HUES6 (cell line): ENCODE measurements around the gene GPHA2.
A peak's percentile ranks its signal among the peaks of the same experiment; 100 is the strongest.

ENCODE experiments used
- H3K27ac ChIP-seq: 2 replicates; pipeline ENCODE4 v1.7.0; 2013; ENCODE audit warnings: low read depth, mild to moderate bottlenecking, low read length, inconsistent platforms
- H3K27me3 ChIP-seq: 2 replicates; pipeline ENCODE4 v1.6.1; 2013; ENCODE audit warnings: low read length; ENCODE audit not compliant: control insufficient read depth, insufficient read depth
- H3K36me3 ChIP-seq: 2 replicates; pipeline ENCODE4 v1.6.1; 2013; ENCODE audit warnings: low read length; ENCODE audit not compliant: control insufficient read depth, insufficient read depth
- H3K4me1 ChIP-seq: 2 replicates; pipeline ENCODE4 v1.6.1; 2013; ENCODE audit warnings: low read length; ENCODE audit not compliant: control insufficient read depth, insufficient read depth
- H3K4me3 ChIP-seq: 2 replicates; pipeline ENCODE4 v1.5.1; 2013; ENCODE audit warnings: low read depth, low read length
- H3K9ac ChIP-seq: one replicate; pipeline ENCODE4 v1.6.1; 2013; ENCODE audit warnings: mild to moderate bottlenecking, low read length
- H3K9me3 ChIP-seq: 2 replicates; pipeline ENCODE4 v1.6.1; 2013; ENCODE audit warnings: low read depth, low read length; ENCODE audit not compliant: control insufficient read depth, insufficient read depth

GPHA2 gene

GRCh38 chr11:64919627-64920026 is 16.1 kb downstream of the GPHA2 start:
- Histone ChIP-seq H3K9ac (no peak overlapping the region), H3K4me3 (no peak overlapping the region), H3K9me3 (no peaks in the 10 kb centered on the region), H3K36me3 (no peaks in the 10 kb centered on the region), H3K4me1 (peaks cover 16% of the 10 kb centered on the region), H3K27ac (no peak overlapping the region), H3K27me3 (no peaks in the 10 kb centered on the region)

DNA sequence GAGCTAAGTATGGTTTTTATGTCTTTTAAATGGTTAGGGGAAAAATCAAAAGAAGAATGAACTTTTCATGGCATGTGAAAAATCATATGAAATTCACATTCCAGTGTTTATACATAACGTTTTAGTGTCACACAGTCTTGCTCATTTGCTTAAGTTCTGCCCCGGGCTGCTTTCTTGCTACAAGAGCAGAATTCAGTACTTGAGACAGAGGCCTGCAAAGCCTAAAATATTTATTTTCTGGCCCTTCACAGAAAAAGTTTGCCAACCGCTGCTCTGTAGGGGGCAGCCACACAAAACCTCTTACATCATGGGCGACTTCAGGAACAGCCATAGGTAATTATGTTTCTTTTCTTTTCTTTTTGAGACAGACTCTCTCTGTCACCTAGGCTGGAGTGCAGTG is 17.7 kb downstream of the GPHA2 start:
- no peaks in the 10 kb centered on the region for H3K27me3 ChIP-seq
- peak overlapping the region; percentile 59 for H3K4me3 ChIP-seq
- peaks cover 10% of the 10 kb centered on the region for H3K4me1 ChIP-seq
- H3K9me3 ChIP-seq: no peaks in the 10 kb centered on the region
- H3K27ac ChIP-seq: no peak overlapping the region
- no peak overlapping the region for H3K9ac ChIP-seq
- H3K36me3 ChIP-seq: peaks cover 13% of the 10 kb centered on the region

DNA sequence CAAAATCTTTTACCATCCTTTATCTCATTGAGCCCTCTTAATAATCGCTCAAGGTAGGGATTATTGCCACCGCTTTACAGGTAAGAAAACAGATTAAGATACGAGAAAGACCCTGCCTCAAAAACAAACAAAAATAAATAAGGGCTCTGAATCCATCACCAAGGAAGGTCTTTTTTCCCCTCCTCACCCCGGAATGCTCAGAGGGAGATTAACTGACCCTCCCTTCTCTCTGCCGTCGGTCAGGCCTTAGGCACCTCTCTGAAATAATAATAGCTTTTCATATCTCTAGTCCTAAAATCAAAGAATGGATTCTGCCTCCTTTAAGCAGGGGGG is 18.1 kb downstream of the GPHA2 start:
- H3K27me3 ChIP-seq: no peaks in the 10 kb centered on the region
- H3K9ac ChIP-seq: peak overlapping the region; percentile 32
- H3K27ac ChIP-seq: no peak overlapping the region
- peak overlapping the region; percentile 59 for H3K4me3 ChIP-seq
- peaks cover 10% of the 10 kb centered on the region for H3K4me1 ChIP-seq
- H3K9me3 ChIP-seq: no peaks in the 10 kb centered on the region
- peaks cover 17% of the 10 kb centered on the region for H3K36me3 ChIP-seq

DNA sequence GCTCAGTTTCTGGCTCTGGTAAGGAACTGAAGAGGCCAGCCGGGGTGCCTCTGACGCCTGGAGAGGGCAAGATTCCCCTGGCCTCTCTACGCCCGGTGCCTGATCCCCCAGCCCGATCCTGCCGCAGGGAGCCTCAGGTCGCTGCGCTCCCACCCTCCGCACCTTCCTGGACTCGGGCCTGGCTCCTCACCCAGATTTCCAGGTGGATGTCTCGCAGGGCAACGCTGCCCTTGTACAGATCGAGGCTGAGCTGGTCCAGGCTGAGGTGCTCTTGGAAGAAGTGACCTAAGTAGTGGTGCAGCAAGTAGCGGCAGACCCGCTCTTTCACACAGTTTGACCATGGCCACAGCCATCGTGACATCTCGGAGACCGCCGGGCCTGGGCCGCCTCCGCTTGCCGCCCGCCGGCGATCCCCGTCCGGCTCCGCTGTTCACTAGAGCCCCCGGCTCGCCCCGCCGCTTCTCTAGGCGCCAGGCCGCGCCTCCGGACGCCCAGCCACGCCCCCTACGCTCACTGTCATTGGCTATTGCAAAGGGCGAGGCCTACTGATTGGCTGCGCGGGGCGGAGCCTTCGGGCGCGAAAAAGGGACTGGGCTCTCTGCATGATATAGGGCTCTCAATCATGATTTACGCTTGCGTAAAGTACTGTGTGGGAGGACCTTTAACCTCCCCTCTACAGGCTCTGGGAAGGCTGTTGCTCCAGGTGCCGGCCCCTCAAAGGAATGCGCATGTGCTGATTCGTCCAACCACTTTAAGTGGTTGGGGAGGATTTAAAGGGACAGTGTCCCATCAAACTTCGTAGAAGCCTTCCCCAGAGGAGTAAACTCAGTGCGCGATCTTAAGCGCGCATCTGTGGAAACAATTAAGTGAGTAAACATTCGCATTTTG is 18.7 kb downstream of the GPHA2 start, which contains the start of gene ATG2A:
TSS of gene ATG2A (minus strand) at position 435 of the 888 bp plus-strand sequence. CDS start at position 361, 74 bp downstream.
- H3K27ac ChIP-seq: peak within 1 kb of the TSS; percentile 43; the same call in 1 of the 2 replicates
- peak within 1 kb of the TSS; percentile 88 for H3K9ac ChIP-seq
- no peaks in the 10 kb centered on the region for H3K27me3 ChIP-seq
- peaks cover 21% of the 10 kb centered on the region for H3K36me3 ChIP-seq
- H3K4me1 ChIP-seq: peaks cover 10% of the 10 kb centered on the region
- peak within 1 kb of the TSS; percentile 97 for H3K4me3 ChIP-seq
- H3K9me3 ChIP-seq: no peaks in the 10 kb centered on the region

- H3K27ac ChIP-seq: peak overlapping the region; percentile 43; the same call in 1 of the 2 replicates
- H3K4me3 ChIP-seq: peak overlapping the region; percentile 97
- H3K9me3 ChIP-seq: no peaks in the 10 kb centered on the region
- peaks cover 10% of the 10 kb centered on the region for H3K4me1 ChIP-seq
- H3K27me3 ChIP-seq: no peaks in the 10 kb centered on the region
- H3K9ac ChIP-seq: peak overlapping the region; percentile 88
- peaks cover 29% of the 10 kb centered on the region for H3K36me3 ChIP-seq
Observed at GRCh38 chr11:64916040-64916774, 19.5 kb downstream of the GPHA2 start.

- Histone ChIP-seq H3K9ac (peak overlapping the region; percentile 88), H3K36me3 (peaks cover 37% of the 10 kb centered on the region), H3K4me3 (peak overlapping the region; percentile 97; the same call in 1 of the 2 replicates), H3K4me1 (peaks cover 10% of the 10 kb centered on the region), H3K9me3 (no peaks in the 10 kb centered on the region), H3K27me3 (no peaks in the 10 kb centered on the region), H3K27ac (no peak overlapping the region)
Observed at GRCh38 chr11:64915376-64915887, 20.3 kb downstream of the GPHA2 start.

DNA sequence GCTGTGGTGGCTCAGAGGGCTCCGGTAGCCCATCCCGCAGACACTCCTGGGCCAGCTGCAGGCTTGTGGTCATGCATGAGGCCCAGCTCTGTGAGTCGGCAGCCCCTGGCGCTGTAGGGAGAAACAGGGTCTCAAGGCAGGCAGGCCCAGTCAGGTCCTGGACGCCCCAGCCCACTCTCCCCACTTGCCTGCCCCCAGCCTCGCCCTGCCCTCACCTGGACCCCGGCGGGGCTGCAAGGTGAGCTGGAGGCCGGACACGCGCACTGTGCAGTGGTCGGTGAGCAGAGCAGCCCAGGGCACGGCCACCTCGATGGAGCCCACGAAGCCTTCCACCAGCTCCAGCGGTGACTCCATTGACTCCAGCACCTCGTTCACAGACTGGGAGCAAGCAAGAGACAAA is 21.6 kb downstream of the GPHA2 start:
- H3K9ac ChIP-seq: no peak overlapping the region

DNA sequence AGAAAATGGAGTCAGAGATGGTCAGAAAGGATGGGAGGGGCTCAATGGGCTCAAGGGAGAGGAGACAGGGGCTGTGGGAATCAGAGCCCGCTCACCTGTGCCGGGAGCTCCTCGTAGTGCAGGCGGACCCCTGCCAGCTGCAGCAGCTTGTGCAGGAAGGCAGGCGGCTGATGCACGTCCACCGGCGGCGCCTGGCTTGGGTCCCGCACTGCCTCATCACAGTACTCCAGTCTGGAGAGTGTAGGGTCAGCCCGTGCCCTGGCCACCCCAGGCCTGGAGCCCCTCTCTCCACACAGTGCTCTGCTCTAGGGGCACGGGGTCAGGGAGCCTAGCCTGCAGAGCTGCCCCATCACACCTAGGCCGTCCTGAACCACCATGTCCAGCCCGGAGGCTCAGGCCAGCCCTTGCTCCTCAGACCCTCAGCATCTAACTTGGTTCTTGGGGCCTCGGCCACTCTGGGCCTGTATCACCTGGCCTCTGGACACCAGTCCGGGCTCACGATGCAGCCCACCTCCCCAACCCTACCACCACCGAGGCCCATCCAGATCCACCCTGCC is 22.4 kb downstream of the GPHA2 start:
- no peaks in the 10 kb centered on the region for H3K9me3 ChIP-seq
- peaks cover 10% of the 10 kb centered on the region for H3K4me1 ChIP-seq
- no peak overlapping the region for H3K27ac ChIP-seq
- no peak overlapping the region for H3K4me3 ChIP-seq
- no peak overlapping the region for H3K9ac ChIP-seq
- no peaks in the 10 kb centered on the region for H3K27me3 ChIP-seq
- H3K36me3 ChIP-seq: peaks cover 57% of the 10 kb centered on the region

More for the DNA sequence above, 21.6 kb downstream of the GPHA2 start:
- H3K4me1 ChIP-seq: peaks cover 10% of the 10 kb centered on the region
- H3K9me3 ChIP-seq: no peaks in the 10 kb centered on the region
- H3K27me3 ChIP-seq: no peaks in the 10 kb centered on the region
- no peak overlapping the region for H3K4me3 ChIP-seq
- peaks cover 50% of the 10 kb centered on the region for H3K36me3 ChIP-seq
- no peak overlapping the region for H3K27ac ChIP-seq

- H3K9ac ChIP-seq: no peak overlapping the region
- H3K9me3 ChIP-seq: no peaks in the 10 kb centered on the region
- H3K36me3 ChIP-seq: peaks cover 67% of the 10 kb centered on the region
- H3K27ac ChIP-seq: no peak overlapping the region
- peaks cover 7% of the 10 kb centered on the region for H3K4me1 ChIP-seq
- no peaks in the 10 kb centered on the region for H3K27me3 ChIP-seq
- no peak overlapping the region for H3K4me3 ChIP-seq
Observed at GRCh38 chr11:64911689-64912088, 24.0 kb downstream of the GPHA2 start.

DNA sequence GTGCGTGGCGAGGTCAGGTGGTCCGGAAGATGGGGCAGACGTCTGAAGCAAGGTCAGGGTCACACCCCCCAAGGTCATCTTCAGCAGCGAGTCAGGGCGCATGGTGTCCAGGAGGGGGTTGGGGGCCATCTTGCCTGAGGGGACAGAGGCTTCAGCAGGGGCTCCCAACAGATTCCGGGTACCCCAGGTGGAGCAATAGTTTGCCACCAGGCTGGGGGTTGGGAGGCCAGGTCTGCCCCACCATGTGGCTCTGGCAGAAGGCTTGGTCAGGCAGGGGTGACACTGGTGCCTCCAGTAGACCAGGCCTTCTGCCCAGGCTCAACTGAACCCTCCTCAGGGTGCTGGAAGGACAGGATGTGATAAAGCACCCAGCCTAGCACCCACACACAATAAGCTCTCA is 24.6 kb downstream of the GPHA2 start:
- H3K9ac ChIP-seq: no peak overlapping the region
- H3K36me3 ChIP-seq: peaks cover 72% of the 10 kb centered on the region

More for the DNA sequence above, 24.6 kb downstream of the GPHA2 start:
- Histone ChIP-seq H3K27ac (no peak overlapping the region), H3K4me1 (peaks cover 6% of the 10 kb centered on the region), H3K27me3 (no peaks in the 10 kb centered on the region), H3K9me3 (no peaks in the 10 kb centered on the region), H3K4me3 (no peak overlapping the region)
